GM12878 (cell line): Measurements from ENCODE around the gene LYG1. TPM values are rescaled to one million over a fixed set of nuclear protein-coding genes. Genes with fewer than 3 reads are reported as not detected.

Experiments used
- CBX3 ChIP-seq: fragments of 200-600 bp; sonication (generic); IDR thresholded peaks from 2 replicates; pipeline ENCODE4 v1.6.1; 2016; ENCODE audit warnings: low read depth, borderline replicate concordance
- ETV6 ChIP-seq, 2 experiments: fragments of 450-650 bp in 1 of 2; IDR thresholded peaks in 1 of 2; conservative IDR thresholded peaks in 1 of 2; 2 replicates each; pipeline ENCODE4 v1.6.1; 2014; ENCODE audit warnings: antibody characterized with exemption in 1 of 2, borderline replicate concordance in 1 of 2, low read depth in 1 of 2, mild to moderate bottlenecking in 1 of 2, moderate library complexity in 1 of 2
- MYC ChIP-seq: IDR thresholded peaks from 2 replicates; pipeline ENCODE4 v1.6.1; 2011; ENCODE audit warnings: mild to moderate bottlenecking, low read length, moderate library complexity, inconsistent platforms; ENCODE audit not compliant: insufficient read depth, insufficient replicate concordance, insufficient read length, severe bottlenecking
- ZNF384 ChIP-seq: IDR thresholded peaks from 2 replicates; pipeline ENCODE4 v1.6.1; 2012; ENCODE audit warnings: low read depth, mild to moderate bottlenecking, low read length, improper control_type of control experiment, borderline replicate concordance
- polyA plus RNA-seq, 11 experiments: library from polyadenylated mRNA; depleted of rRNA in 4 of 11; unstranded in 6 of 11; stranded (reverse) in 5 of 11; fragments of >200 nt; fragmentation: Nextera tagmentation in 4 of 11; fragmentation: Illumina TruSeq in 1 of 11; extraction: Ambion mirVana in 4 of 11; extraction: Trizol in 1 of 11; gene quantifications; 1 replicate in 1 of 11; 2 replicates in 10 of 11; pipeline versions ENCODE4 v1.2.1 to v1.2.3, GENCODE V29; 2011 to 2016; ENCODE audit warnings: inconsistent platforms in 2 of 11, missing spikeins in 2 of 11, low read depth in 1 of 11
- total RNA-seq, 4 experiments: library from RNA; depleted of rRNA in 3 of 4; stranded (reverse); fragments of >200 nt in 3 of 4; fragmentation: Illumina TruSeq in 1 of 4; extraction: Trizol in 1 of 4; gene quantifications; 2 replicates each; pipeline versions ENCODE4 v1.2.1 to v1.2.3, GENCODE V29; 2013 to 2021
- TF ChIP-seq, protein P1 (sequence below): fragments of 450-650 bp; IDR thresholded peaks from 2 replicates; pipeline ENCODE4 v1.6.1; 2016; ENCODE audit warnings: mild to moderate bottlenecking, moderate library complexity, borderline replicate concordance
- TF ChIP-seq, protein P2 (sequence below): IDR thresholded peaks from 2 replicates; pipeline ENCODE4 v1.6.1; 2011; ENCODE audit warnings: borderline replicate concordance, low read depth, mild to moderate bottlenecking, moderate library complexity, low read length; ENCODE audit not compliant: insufficient read depth, poor library complexity, severe bottlenecking

Gene LYG1
- total and polyA plus RNA-seq, 10 of the 15 experiments (the other 5 are each of a cell fraction or from before 2014, with no cell fraction given): 0.27 to 1.3 (median 0.79) TPM; not detected in 1

DNA sequence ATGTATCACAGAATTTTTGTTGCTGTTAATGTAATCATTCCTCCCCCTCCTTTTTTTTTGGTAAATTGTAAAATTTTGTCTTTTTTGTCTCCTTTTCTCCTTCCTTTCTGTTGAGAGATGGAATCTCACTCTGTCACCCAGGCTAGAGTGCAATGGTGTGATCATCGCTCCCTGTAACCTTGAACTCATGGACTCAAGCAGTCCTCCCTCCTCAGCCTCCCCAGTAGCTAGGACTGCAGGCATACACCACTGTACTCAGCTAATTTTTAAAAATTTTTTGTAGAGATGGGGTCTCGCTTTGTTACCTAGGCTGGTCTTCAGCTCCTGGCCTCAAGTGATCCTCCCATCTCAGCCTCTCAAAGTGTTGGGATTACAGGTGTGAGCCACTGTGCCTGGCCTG lies 41.5 kb upstream of the LYG1 start (continued):
- TF ChIP-seq, protein P1, sequence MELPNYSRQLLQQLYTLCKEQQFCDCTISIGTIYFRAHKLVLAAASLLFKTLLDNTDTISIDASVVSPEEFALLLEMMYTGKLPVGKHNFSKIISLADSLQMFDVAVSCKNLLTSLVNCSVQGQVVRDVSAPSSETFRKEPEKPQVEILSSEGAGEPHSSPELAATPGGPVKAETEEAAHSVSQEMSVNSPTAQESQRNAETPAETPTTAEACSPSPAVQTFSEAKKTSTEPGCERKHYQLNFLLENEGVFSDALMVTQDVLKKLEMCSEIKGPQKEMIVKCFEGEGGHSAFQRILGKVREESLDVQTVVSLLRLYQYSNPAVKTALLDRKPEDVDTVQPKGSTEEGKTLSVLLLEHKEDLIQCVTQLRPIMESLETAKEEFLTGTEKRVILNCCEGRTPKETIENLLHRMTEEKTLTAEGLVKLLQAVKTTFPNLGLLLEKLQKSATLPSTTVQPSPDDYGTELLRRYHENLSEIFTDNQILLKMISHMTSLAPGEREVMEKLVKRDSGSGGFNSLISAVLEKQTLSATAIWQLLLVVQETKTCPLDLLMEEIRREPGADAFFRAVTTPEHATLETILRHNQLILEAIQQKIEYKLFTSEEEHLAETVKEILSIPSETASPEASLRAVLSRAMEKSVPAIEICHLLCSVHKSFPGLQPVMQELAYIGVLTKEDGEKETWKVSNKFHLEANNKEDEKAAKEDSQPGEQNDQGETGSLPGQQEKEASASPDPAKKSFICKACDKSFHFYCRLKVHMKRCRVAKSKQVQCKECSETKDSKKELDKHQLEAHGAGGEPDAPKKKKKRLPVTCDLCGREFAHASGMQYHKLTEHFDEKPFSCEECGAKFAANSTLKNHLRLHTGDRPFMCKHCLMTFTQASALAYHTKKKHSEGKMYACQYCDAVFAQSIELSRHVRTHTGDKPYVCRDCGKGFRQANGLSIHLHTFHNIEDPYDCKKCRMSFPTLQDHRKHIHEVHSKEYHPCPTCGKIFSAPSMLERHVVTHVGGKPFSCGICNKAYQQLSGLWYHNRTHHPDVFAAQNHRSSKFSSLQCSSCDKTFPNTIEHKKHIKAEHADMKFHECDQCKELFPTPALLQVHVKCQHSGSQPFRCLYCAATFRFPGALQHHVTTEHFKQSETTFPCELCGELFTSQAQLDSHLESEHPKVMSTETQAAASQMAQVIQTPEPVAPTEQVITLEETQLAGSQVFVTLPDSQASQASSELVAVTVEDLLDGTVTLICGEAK: no peak
- TF ChIP-seq MYC: no peak
- TF ChIP-seq ETV6 (conservative IDR thresholded peaks at IDR 0.05 in 1 of 2, IDR thresholded peaks at IDR 0.05 in 1 of 2; ENCODE audit: borderline replicate concordance in 1 of 2, low read depth in 1 of 2): no peak
- TF ChIP-seq, protein P2, sequence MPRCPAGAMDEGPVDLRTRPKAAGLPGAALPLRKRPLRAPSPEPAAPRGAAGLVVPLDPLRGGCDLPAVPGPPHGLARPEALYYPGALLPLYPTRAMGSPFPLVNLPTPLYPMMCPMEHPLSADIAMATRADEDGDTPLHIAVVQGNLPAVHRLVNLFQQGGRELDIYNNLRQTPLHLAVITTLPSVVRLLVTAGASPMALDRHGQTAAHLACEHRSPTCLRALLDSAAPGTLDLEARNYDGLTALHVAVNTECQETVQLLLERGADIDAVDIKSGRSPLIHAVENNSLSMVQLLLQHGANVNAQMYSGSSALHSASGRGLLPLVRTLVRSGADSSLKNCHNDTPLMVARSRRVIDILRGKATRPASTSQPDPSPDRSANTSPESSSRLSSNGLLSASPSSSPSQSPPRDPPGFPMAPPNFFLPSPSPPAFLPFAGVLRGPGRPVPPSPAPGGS: no peak
- no peak for TF ChIP-seq ZNF384
- no peak for TF ChIP-seq CBX3
